Heart right ventricle (tissue), 16 donors: Measurements from ENCODE around the gene ERI3. TPM values are rescaled to one million over a fixed set of nuclear protein-coding genes. Genes with fewer than 3 reads are reported as not detected.

Experiments
- ATAC-seq, 8 donors: fragments of 200-7000 bp; cut with Tn5 transposase; one replicate each; pipeline ENCODE4 v1.9.1; 2020; ENCODE audit warnings: mild to moderate bottlenecking in 8 of 8, moderate library complexity in 8 of 8, moderate number of reproducible peaks in 1 of 8
- DNase-seq, 2 donors: peaks; one replicate each; pipeline ENCODE4 v3.0.0-alpha.2; 2020
- H3K27ac ChIP-seq, 10 donors: fragments of 200-600 bp; sonication (generic) in 2 of 10; one replicate each; pipeline versions ENCODE4 v1.5.0 to v1.8.0; 2020 to 2022; ENCODE audit warnings: mild to moderate bottlenecking in 3 of 10
- H3K27me3 ChIP-seq, 7 donors: fragments of 200-600 bp; one replicate each; pipeline ENCODE4 v1.8.0; 2021 to 2022; ENCODE audit warnings: mild to moderate bottlenecking in 2 of 7
- H3K36me3 ChIP-seq, 9 donors: fragments of 200-600 bp; sonication (generic) in 1 of 9; one replicate each; pipeline versions ENCODE4 v1.5.0 to v1.8.0; 2020 to 2022; ENCODE audit warnings: mild to moderate bottlenecking in 2 of 9
- H3K4me1 ChIP-seq, 9 donors: fragments of 200-600 bp; sonication (generic) in 1 of 9; one replicate each; pipeline versions ENCODE4 v1.5.0 to v1.8.0; 2020 to 2022; ENCODE audit warnings: mild to moderate bottlenecking in 4 of 9
- H3K4me3 ChIP-seq, 10 donors: fragments of 200-600 bp; sonication (generic) in 2 of 10; one replicate each; pipeline versions ENCODE4 v1.5.0 to v1.8.0; 2020 to 2022; ENCODE audit warnings: mild to moderate bottlenecking in 7 of 10, moderate library complexity in 2 of 10
- H3K9me3 ChIP-seq, 11 donors: fragments of 200-600 bp in 10 of 11; sonication (generic) in 2 of 11; one replicate each; pipeline versions ENCODE4 v1.5.0 to v1.8.0; 2013 to 2022; ENCODE audit warnings: mild to moderate bottlenecking in 2 of 11, control low read depth in 1 of 11, moderate library complexity in 1 of 11
- CTCF ChIP-seq, 9 donors: fragments of 200-600 bp; sonication (generic) in 2 of 9; IDR thresholded peaks; one replicate each; pipeline versions ENCODE4 v1.5.0 to v1.8.0; 2021 to 2022; ENCODE audit warnings: antibody characterized with exemption in 9 of 9, mild to moderate bottlenecking in 5 of 9, moderate library complexity in 1 of 9
- WGBS, 2 donors: extraction: QIAGEN DNeasy Blood & Tissue Kit; methylation state at CpG; one replicate each; pipeline ENCODE4 v1.1.7; 2013; ENCODE audit warnings: inconsistent platforms in 1 of 2; 5-methylcytosine and 5-hydroxymethylcytosine counted together
- intact Hi-C, 10 donors: fragments of 100-400 bp; cut with DNase I; formaldehyde crosslinking; loops; one replicate each; pipeline versions ENCODE4 v1.11.1 to v1.14.2; 2022
- polyA plus RNA-seq, 2 donors: library from polyadenylated mRNA; stranded (reverse); fragments of 200-250 nt; gene quantifications; one replicate each; pipeline ENCODE4 v1.2.3, GENCODE V29; 2013
- total RNA-seq, 10 donors: library from RNA; stranded (reverse); fragmentation: NEBNext Ultra II Directional in 3 of 10; extraction: Animal tissue kit (Norgen Biotek cat#: 25700) in 3 of 10; gene quantifications; one replicate each; pipeline versions ENCODE4 v1.2.1 to v1.2.4, GENCODE V29; 2021 to 2023
- donor health status: Arrhythmogenic right ventricular cardiomyopathy.
- donor health status: ischemic (EF 13 %, LVEDD 7.1; RV severe dilation, severe dysfunction).
- donor health status: healthy with polysubstance abuse.
- donor health status: DM: no; HTN: yes; CAD: no.
- donor health status: DM: no; HTN: no; CAD: no.
- donor health status: ischemic (EF 25% LVEDD 6.9; RV normal size, moderate dysfunction).
- donor health status: ischemic (EF 25% LVEDD 5.7; RV mildly dilated, moderate dysfunction).
- donor health status: healthy.
- donor health status: DM: yes; HTN: yes; CAD: no.
- donor health status: Ischemic cardiomyopathy.
- donor health status: ischemic (EF 35%, LVEDD 5.7; RV mildly dilated, moderate dysfunction).
- donor health status: nonischemic (EF 11% LVEDD 7.7; RV severe dilation, severe dysfunction).
- donor health status: DM: yes; HTN: yes; CAD: no.
- donor health status: PGD.
- donor health status: ischemic (EF 29% LVEDD 5.4; RV normal size, mild dysfunction).
- donor health status: nonischemic (EF 23%, LVEDD 6.1; RV moderate dilation, normal function).

The ERI3 gene
- total and polyA plus RNA-seq, 12 donors: 28.1 to 68.4 (median 47.9) TPM

DNA sequence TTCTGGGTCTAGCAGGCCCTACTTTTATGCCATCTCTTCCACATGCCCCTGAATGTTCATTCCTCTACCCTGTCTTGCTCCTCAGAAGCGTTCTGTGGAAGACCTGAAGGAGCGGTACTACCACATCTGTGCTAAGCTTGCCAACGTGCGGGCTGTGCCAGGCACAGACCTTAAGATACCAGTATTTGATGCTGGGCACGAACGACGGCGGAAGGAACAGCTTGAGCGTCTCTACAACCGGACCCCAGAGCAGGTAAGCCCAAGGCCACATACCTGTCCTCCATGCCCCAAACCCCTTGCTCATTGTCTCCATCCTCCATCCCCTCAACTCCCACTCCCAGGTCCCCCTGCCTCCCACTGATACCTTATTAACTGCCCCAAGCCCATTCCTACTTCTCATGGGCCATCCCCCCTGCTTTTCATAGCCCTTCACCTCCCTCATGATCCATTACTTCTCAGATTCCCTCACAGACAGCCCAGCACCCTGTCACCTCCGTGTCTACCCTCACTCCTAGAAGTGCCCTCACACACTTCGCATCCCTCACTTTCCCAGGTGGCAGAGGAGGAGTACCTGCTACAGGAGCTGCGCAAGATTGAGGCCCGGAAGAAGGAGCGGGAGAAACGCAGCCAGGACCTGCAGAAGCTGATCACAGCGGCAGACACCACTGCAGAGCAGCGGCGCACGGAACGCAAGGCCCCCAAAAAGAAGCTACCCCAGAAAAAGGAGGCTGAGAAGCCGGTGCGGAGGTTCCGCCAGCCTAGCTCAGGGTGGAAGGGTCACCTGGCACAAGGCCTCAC is 136.4 kb downstream of the ERI3 start:
- Histone ChIP-seq H3K27me3 (no peaks in the 10 kb centered on the region), H3K27ac (no peak overlapping the region), H3K4me1 (peaks cover 0 to 23% (median 10%) of the 10 kb centered on the region in 9 donors), H3K9me3 (no peaks in the 10 kb centered on the region), H3K4me3 (no peak overlapping the region), H3K36me3 (peaks cover 0 to 83% (median 31%) of the 10 kb centered on the region in 9 donors)
- TF ChIP-seq CTCF (IDR thresholded peaks at IDR 0.05): no peak
- 96 to 97% methylated on average over 24 of the region's 24 CpGs for WGBS, 2 donors
- DNase-seq: no peak
- intact Hi-C loops: loop anchor here in 9 of 10 donors (5.0 to 10.0 kb wide), 13 partner anchors 74 to 436 kb away; partner anchors contain the start of gene CCDC24 (in 1 of the 9)
- ATAC-seq: no peak

- no peak overlapping the region for H3K27ac ChIP-seq
- intact Hi-C loops: loop anchor here in 9 of 10 donors (2.0 to 10.0 kb wide), 14 partner anchors 74 to 437 kb away; partner anchors contain the start of gene CCDC24 (in 1 of the 9)
- WGBS, 2 donors: 72 to 74% methylated on average over 4 of the region's 4 CpGs
- no peaks in the 10 kb centered on the region for H3K27me3 ChIP-seq
- no peaks in the 10 kb centered on the region for H3K9me3 ChIP-seq
- peak; percentile 68 to 91 (median 87) for TF ChIP-seq CTCF (IDR thresholded peaks at IDR 0.05)
- ATAC-seq (peak in 7 of 8 donors; percentile 48 to 66 (median 54)), DNase-seq (peak; percentile 72 to 74)
- no peak overlapping the region for H3K4me3 ChIP-seq
- H3K36me3 ChIP-seq: peaks cover 0 to 83% (median 31%) of the 10 kb centered on the region in 9 donors
- H3K4me1 ChIP-seq: peaks cover 0 to 27% (median 12%) of the 10 kb centered on the region in 9 donors
Measured at GRCh38 chr1:44217809-44218410, 137.1 kb downstream of the ERI3 start.

GRCh38 chr1:44213222-44214112 is 141.6 kb downstream of the ERI3 start, which contains the start of gene DMAP1:
Gene DMAP1, plus strand, starts transcription at chr1:44213471. Its CDS starts 283 bp downstream, at chr1:44213754.
- no peaks in the 10 kb centered on the region for H3K9me3 ChIP-seq
- WGBS, 2 donors: 1% methylated on average over 44 of the region's 44 CpGs
- DNase-seq (peak; percentile 82 to 83), ATAC-seq (peak; percentile 88 to 95 (median 94))
- H3K4me1 ChIP-seq: peaks cover 2 to 33% (median 18%) of the 10 kb centered on the region in 9 donors
- intact Hi-C loops: loop anchor here in 6 of 10 donors (10.0 kb wide), 6 partner anchors 101 to 441 kb away; partner anchors contain the start of gene CCDC24 (in 1 of the 6)
- peak in 2 of 9 donors; percentile 22 for TF ChIP-seq CTCF (IDR thresholded peaks at IDR 0.05)
- H3K27ac ChIP-seq: peak within 1 kb of the TSS; percentile 53 to 89 (median 84)
- no peaks in the 10 kb centered on the region for H3K27me3 ChIP-seq
- H3K4me3 ChIP-seq: peak within 1 kb of the TSS; percentile 70 to 99 (median 83)
- peaks cover 0 to 41% (median 9%) of the 10 kb centered on the region in 9 donors for H3K36me3 ChIP-seq
